ENCODE measurements around the gene PBX1.

The PBX1 gene

DNA sequence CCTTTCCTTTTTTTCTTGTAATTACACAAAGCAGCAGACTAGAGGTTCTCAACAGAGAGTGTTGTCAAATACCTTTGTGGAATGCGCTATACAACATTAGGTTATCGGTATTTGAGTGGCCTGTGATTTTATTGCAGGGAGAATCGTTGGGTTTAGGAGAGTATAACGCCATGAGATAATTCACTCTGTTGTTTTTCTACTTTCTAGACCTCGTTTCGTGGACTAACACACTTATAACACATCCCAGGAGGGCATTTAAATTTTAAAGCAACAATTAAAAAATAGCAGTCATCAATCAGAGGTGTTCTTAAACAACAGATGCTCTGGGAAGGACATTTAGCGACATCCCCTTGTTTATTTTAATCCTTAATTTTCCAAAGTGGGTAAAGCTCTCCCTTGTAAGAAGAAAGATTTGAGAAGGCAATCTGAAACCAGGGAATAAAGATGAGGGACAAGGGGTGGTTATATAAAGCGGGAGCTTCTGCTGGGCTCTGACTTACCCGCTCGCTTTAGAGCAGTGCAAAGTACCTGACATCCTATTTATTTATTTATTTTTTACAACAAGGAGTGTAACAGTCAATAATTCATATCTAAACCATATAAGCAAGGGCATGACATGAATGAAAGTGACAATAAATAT, 4.9 kb downstream of the PBX1 start:
- no peak for DNase-seq (ENCODE audit: low spot score)

DNA sequence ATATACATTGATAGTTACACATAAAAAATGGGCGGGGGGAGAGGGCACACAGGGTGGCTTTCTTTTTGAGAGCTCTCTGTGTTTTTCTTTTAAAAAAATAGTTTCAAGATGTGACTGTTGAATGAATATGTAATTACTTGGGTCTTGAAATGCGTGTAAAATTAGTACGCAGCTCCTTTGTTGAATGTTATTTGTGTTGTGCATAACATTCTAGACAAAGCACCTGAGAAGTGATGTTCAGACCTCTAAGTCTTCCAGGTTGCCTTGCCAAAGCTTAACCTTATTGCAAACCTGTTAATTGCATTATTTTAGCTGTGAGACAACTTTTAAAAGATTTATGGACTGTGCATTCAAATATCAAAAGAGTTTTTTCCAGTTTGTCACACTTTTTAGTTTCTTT, 5.4 kb downstream of the PBX1 start:
- no peak for DNase-seq (ENCODE audit: low spot score)

DNA sequence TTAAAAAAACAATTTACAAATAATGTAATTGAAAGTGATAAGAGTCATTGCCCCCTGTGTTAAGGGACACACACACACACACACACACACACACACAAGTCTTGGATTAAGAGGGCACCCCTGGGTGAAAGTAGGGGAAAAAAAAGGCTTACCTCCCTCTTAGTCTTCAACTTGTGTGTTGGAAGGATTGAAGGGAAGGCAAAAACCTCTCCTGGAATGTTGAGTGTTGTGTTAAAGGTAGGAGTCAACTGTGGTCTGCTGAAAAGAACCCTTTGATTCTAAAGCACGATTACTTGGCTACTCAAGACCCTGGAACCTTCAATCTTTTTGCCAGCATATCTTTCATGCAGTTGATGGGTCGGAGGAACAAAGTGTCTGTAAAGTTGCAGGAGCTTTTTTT, 6.4 kb downstream of the PBX1 start:
- DNase-seq (ENCODE audit: low spot score), result no peak

DNA sequence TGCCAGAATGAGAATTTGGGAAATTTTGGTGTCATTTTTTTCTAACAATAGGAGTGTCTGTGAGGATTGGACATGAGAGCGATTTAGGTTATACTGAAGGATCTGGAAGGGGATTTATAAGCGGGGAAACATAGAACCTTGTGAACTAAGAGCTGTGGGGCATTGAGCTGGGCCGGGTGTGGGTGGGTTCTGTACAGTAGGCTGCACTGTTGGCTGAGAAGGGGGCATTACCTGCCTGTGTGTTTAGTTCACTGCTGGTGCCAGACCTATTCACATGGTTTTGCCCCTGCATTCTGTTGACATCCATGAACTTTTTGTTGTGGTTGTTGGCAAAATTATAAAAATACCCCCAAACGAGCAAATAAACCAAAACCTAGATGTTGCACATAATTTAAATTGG, 8.8 kb downstream of the PBX1 start:
- no peak for DNase-seq (ENCODE audit: low spot score)

DNA sequence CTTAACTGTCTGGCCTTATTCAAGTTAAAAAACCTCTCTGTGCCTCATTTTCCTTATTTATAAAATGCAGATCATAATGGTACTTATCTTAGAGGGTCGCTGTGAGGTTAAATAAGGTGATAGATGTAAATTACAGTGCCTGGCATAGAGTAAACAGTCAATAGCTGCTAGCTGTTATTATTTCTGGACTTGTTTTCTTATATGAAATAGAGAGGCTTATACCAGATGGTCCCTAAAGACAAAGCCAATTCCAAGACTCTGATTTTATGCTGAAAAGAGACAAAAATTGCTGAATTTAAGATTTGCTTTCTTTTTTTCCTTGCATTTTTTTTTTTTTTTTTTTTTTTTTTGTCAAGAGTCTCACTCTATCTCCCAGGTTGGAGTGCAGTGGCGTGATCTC, 10.3 kb downstream of the PBX1 start:
- no peak for DNase-seq (ENCODE audit: low spot score)

DNA sequence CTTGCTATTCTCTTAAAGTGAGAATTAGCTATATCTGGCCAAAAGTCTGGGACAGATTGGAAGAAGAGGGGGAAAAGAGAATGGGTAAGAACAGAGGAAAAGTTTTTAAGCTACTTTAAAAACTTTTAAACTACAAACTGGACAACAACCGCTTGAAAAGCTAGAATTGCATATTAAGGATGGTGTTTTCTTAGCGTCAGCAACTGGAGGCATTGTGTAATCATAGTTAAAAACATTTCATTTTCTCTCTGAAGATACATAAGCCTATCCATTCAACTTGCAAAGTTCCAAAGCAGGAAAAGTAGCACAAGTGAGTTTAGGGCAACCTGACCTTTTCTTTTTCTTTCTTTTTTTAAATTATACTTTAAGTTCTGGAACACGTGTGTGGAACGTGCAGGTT, 10.9 kb downstream of the PBX1 start:
- DNase-seq (ENCODE audit: low spot score), result no peak

DNA sequence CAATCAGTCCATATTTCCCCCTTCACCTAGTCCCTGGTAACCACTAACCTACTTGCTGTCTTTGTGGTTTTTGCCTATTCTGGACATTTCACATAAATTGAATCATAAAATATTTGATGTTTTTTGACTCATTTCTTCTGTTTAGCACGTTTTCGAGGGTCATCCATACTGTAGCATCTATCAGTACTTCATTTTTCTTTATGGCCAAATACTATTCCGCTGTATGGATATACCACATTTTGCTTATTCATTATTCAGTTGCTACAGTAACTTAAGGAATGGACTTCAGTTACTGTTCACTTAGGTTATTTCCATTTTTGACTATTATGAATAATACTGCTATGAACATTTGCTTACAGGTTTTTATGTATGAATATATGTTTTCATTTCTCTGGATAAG, 12.3 kb downstream of the PBX1 start:
- no peak for DNase-seq (ENCODE audit: low spot score)

DNA sequence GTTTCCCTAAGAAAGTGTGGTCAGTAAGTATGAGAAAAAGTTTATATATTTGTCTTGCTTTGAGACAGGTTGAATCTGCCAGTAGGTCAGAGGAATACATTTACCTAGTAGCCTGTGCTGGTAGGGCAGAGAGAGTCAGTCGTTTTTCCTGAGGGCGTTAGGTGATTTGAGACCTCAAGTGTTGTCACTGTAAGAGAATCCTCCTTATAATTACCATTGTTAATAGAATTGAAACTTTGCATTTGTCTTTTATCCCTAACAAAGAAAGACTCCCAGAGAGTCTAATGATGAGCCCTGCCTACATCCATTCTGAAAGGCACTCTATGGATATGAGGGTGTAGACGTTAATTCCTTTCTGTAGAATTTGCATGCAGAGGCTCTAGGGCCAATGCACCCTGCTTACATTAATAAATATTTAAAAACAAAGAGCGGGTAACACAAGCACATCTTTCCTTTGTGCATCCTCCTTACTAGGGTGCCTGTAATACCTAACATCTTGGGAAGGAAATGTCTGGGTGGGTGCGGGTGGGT, 16.4 kb downstream of the PBX1 start:
- no peak for DNase-seq (ENCODE audit: low spot score)

DNA sequence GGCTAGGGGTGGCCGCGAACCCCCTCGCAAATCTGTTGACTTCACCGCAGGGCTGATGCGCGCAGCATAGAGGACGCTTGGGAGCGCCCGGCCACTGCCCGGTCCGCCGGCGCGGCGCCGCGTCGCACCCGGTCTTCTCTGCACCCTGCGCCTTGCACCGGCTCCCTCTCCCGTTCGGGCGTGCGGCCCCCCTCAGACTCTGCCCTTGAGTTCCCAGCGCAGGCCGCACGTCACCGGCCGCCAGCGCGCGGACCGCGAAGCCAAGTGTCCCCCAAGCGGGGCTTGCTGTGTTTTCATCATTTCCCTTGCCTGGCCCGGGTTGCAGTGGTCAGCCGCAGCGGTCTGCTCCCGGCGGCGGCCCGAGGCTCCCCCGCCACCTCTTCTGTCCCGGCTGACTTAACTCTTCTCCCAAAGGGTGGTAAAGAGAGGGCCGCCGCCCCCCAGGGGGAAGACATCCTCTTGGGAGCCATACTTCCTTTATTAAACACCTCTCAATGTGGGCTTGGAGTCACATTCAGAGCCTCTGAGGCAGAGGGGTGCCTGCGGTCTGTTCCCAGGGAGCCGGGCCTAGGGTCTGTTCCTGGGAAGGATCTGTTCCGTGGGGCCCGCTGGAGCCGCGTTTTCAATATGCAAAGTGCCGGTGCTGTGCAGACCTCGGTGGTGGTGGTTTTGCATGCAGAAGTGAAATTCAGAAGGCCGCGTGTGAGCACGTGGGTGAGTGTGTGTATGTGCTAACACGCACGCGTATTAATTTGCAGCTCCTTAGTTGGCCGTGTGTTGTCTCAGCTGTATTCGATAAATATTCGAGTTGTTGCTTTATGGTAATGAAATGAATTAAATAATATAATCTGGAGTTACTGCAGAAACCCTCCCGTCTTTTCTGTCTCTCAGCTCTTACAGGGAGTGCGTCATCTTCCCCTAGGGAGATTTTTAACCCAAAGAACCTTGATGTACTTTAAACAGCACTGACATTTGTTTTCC, 17.6 kb downstream of the PBX1 start:
- DNase-seq (ENCODE audit: low spot score), result no peak

DNA sequence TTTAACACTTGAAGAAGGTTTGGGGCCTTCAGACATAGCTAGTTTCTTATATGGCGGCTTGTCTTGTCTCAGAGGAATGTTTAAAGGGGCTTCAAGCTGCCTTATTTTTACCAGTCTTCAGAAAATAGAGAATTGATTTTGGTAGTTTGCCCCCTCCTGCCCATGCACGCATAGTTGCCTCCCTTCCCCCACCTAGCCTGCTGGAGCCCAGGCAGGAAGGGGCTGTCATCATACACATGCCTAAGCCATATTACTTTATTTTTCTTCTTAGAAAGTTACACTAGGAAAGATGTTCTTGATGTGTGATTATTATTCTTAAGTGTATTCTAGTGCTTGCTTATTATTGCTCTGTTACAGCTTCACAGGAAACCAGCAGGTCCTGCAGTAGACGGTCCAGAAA, 18.3 kb downstream of the PBX1 start:
- DNase-seq (ENCODE audit: low spot score), result no peak

DNA sequence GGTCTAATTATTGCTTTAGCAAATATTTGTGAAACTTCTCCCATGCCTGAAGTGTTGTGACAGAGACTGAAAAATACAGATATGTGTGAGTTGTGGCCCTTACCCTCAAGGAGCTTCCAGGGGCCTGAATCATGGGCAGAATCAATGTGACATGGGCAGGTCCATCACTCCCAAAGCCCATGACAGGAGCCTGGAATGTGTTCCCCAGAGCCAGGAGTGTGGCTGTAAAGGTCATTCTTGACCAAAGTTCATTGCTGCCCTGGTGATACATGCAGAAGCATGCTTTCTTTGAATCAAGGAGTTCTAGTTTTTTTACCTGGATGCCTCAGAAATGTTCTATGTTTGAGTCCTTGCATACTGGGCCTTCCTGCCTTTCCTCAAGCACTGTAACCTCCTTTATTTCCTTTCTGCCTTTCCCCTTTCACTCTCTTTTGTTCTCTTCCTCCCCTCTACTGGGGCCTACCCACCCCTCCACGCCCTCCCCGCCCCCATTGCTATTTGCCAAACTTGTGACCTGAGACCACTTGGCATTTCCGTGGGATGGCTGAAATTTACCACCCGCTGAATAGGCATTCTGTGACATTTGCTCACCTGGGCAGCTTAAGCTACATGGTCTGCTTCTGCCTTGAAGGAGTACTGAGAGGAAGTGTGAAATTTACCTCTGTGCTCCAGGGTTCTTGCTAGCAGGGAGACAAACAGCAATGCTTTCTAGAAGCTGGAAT, 19.7 kb downstream of the PBX1 start:
- no peak for DNase-seq (ENCODE audit: low spot score)

DNA sequence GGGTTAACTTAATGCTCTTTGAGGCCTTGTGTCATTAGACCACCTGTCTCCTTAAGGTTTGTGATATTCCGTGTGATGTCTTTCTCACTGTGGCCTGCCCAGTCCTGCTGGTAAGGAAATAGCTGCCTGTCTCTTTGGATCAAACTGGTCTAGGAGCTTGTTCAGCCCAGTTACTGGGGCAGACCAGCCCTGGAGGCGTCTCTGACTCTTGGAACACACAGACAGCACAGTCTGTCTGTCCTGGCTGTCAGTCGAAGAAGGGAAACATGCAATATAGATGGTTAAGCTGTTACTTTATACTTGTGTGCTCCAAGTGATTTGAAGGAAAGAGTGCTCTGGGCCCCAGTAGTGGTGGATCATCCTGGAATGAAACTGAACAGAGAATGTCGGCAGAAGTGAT, 20.4 kb downstream of the PBX1 start:
- DNase-seq (ENCODE audit: low spot score), result no peak

DNA sequence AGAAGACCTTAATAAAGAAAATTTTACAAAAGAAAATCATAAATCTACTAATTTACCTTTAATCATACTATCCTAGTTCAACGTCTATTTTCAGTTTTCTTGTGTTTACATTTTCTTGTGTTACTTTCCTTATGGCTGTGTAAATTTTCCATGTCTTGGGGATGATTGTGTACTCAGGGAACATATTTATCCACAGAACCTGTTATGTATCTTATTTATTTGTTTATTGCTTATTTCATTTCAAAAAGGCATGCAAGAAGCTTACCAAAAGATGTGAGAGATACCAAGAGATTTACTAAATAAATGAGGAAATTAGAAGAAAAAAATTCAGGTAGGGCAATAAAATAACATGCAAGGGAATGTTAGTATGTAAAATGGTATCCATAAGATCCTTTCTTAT, 22.8 kb downstream of the PBX1 start:
- no peak for DNase-seq (ENCODE audit: low spot score)

DNA sequence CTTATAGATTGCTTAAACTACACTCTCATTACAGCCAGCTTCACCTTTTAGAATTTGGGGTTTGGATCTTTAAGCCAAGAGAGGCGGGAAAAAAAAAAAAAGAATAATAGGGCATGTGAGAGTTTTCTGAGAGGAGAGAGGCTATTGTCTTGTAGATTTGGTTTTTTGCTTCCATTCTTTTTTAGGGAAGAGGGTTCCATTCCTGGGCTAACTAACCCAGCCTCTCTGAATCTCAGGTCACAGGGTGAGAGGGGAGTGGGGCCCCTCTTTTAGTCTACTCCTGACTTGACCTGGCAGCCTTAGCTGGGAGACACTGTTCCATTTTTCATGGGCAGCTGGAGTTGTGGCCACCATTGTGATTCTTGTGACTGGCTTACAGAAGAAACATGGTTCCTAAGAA, 24.2 kb downstream of the PBX1 start:
- no peak for DNase-seq (ENCODE audit: low spot score)

DNA sequence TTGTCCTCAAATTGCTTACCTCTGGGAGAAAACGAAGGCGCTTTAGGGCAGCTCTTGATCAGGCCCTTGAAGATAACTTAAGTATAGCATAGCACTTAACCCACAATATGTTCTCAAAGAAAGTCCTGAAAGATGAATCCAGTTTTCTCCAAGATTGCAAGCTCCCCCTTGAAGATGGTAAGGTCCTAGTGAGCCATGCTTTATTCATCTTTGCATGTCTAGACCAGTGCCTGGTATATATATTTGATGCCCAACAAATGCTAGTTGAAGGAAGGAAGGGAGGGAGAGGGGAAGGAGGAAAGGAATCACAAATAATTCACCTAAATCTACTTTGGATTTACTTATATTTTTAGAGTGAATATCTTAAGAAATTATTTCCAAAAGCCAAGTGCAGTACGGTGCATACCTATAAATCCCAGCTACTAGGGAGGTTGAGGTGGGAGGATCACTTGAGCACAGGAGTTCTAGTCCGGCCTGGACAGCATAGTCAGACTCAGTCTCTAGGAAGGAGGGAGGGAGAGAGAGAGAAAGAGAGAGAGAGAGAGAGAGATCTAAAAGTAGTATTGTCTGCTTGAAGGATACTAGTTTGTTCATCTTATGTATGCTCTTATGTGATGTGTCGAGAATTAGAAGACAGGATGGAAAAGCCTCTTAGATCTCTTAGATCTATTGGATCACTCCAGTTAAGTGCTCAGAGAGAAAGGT, 25.0 kb downstream of the PBX1 start:
- no peak for DNase-seq (ENCODE audit: low spot score)

DNA sequence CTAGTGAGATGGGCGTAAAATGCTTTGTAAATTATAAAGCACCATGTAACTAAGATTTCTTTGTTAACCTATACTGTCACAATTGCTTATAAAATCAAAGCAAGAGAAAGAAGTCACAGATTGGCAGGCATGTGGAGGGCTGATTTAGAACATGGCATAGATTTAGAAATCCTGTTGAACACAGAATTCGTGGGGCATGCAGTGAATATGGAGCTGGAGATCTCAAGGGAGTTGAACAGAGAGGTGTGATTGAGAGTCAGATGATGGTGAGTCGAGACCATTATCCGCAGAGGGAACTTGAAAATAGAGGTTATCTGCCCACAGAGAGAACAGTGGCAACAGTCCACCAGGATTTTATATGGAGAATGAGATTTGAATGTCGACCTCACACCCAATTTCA, 27.6 kb downstream of the PBX1 start:
- DNase-seq (ENCODE audit: low spot score), result no peak

DNA sequence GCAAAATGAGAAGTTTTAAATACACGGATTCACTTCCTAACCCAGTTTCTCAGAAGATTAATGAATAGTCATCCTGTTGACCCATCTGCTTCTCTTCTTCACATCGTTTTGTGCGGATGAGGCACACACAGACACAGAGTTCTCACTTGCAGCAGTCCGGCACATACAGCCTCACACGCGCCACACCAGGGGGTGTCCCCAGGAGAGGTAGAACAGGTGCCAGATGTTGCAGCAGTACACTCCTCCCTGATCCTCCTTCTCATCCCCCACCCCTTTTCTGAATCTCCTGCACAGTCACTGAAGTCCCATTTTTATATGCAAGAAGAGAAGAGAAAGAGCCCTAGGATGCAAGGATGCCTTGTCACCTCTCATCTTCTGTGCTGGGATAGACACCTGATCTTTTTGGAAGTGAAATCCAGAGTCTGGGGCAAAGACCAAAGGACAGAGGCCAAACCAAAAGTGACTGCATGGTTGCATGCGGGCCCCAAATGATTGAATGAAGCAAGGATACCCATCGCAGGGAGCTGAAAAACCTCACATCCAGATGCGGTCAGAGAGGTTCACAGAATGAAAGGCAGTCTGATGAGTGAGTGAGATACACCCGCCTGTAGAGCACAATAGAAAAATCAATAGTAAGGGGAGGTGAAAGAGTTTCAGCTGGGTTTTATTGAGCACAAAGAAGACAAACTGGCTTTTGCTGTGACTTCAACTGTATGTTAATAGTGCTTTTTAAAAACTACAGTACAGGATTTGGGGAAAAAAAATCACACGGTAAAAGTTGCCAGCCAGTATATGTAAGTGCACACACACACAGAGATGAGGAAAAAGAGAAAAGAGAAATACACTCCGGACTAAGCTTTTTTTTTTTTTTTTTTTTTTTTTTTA, 28.9 kb downstream of the PBX1 start:
- DNase-seq (ENCODE audit: low spot score), result no peak

DNA sequence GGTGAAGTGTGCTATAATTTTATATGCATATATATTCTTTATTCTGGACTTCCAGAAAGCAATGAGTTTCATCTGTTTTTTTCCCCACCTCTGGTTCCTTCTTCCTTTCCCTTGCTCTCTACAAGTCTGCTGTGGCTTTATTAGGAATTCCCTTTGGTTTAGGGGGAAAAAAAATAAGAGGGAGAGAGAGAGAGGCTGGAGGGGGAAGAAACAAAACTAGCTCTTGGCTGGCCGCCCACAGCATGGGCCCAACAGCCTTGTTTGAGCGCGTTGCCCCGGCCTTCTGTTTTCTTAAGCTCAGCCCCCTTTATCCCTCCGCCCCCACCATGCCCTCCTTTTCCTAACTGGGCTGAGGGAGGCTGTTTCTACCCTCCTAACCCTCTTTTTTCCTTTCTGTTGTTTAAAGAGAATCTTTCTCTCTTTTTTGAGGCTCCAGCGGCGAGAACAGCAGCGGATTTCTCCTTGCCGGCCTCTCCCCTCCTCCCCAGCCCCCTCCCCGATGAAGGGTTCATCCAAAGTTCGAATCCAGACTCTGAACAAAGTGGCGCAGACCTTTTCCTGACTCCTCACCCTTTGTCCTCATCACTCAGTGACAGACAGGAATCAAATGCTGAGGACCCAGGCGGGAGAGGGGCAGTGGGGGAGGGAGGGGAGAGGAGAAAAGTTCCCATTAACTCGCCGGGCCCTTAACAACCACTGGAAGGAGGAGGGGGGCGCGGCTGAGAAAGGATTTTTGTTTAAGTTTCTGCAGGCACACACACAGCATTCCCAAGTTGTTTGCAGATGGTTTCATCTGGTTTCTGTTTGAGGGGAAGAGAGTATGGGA, 29.7 kb downstream of the PBX1 start:
- DNase-seq (ENCODE audit: low spot score), result no peak

DNA sequence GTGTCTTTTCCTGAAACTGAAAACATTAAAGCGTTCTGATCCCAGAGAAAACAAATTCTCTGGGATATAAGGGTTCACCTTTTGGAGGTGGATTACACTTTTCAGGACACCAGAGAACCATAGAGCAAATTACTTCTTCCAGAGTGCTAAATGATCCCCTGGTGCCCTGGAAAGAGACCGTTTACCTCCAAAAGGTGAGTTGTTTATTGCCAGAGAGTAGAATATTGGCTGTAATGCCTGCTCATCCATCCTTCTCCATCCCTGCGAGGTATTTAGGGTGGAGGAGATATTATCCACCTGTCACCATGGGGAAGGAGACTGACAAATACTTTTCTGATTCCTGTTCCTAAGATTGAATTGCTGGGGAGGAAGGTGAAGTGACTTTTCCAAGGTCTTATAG, 30.4 kb downstream of the PBX1 start:
- no peak for DNase-seq (ENCODE audit: low spot score)

DNA sequence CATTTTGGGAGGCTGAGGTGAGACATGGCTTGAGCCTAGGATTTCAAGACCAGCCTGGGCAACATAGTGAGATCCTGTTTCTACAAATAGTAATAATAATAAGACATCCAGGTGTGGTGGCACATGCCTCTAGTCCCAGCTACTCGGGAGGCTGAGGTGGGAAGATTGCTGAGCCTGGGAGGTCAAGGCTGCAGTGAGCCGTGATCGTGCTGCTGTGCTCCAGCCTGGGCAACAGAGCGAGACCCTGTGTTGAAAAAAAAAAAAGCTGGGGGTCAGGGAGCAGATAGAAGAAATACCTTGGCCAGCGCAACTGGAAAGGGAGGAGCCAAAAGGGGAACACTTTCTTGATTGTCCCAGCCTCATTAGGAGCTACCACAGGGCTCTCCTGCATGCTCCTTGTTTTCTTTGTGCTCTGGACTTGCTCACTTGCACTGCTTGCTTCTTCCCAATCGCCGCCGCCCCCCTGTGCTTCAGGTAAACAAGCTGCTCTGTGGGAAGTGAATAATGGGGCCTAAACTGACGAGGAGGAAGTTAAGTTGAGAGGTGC, 31.1 kb downstream of the PBX1 start:
- DNase-seq (ENCODE audit: low spot score), result no peak

All from germinal center (tissue), 1 donor.